GM19468 (cell line): ENCODE data around the gene CAMTA1.

Experiments
- ATAC-seq: cut with Tn5 transposase; IDR thresholded peaks from one replicate; pipeline ENCODE4 v1.9.1; 2021; ENCODE audit warnings: mild to moderate bottlenecking, moderate library complexity, moderate number of reproducible peaks; ENCODE audit not compliant: unreplicated experiment; ENCODE audit errors: extremely low read depth

The CAMTA1 gene

DNA sequence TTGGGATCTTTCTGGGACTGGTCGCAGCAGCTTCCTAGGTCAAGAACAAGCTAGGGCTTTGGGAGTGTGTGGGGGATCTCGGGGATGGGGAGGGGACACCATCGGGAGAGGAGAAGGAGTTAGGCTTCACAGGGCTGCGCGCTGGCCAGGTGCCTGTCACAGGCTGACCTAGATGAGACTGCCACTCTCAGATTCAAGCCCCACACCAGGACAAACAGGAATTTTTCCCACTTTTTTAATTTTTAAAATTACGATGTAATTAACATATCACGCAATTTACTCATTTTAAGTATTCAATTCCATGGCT is 180.6 kb downstream of the CAMTA1 start:
- no peak for ATAC-seq

DNA sequence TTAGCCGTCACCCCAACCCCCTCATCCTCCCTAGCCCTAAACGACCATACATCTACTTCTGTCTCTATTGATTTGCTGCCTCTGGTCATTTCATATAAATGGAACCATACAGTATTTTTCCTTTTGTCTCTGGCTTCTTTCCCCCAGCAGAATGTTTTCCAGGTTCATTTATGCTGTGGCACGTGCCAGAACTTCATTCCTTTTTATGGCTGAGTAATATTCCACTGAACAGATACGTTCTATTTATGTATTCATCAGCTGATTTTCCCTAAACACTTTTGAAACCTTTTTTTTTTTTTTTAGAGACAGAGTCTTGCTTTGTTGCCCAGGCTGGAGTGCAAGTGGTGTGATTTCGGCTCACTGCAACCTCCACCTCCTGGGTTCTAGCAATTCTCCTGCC is 181.1 kb downstream of the CAMTA1 start:
- no peak for ATAC-seq

DNA sequence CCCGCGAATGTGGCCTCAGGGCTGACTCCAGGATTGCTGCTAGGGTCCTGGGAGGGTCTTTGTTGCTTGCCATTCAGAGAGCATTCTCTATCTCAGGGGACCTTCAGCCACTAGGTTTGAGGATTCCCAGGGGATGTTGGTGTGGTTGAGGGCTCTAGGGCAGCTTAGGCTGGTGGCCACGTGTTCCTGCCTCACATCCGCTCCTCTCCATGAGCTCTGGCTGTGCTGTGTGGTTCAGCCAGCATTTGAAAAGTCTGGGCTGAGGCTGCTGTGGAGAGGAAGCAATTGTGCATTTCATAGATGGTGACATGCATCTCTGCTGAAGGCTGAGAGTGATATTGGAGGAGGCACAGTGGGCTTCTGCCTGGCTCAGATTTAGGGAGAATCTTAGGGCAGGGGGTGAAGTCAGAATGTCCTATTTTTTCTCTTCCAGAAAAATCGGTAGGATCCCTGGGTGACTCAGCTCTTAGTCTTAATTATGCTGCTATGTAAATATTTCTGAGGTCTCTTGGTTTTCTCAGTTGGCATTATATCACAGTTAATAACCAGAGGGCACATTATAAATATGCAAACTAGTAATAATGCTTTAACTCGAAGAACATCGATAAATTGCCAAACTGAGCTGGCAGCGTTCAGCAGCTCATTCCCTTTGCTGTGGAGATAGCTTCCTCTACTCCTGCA is 182.3 kb downstream of the CAMTA1 start:
- no peak for ATAC-seq

DNA sequence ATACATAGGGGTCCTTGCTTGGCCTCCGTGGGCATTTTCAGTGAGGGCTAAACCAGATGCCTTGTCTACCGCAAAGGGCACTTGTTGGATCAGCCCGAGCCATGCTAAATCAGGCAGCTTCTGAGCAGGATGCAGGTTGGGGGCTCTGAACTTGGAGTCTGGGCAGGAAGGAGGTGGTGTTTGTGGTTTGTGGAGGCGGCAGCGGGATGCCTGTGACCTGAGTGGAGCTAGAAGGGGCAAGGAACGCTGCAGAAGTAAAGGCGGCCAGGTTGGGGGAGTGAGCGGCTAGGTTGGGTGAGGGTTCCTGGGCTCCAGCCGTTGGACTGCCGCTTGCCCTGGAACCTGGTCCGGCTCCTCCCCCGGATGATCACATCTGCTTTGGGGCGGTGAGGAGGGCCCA is 183.9 kb downstream of the CAMTA1 start:
- no peak for ATAC-seq

DNA sequence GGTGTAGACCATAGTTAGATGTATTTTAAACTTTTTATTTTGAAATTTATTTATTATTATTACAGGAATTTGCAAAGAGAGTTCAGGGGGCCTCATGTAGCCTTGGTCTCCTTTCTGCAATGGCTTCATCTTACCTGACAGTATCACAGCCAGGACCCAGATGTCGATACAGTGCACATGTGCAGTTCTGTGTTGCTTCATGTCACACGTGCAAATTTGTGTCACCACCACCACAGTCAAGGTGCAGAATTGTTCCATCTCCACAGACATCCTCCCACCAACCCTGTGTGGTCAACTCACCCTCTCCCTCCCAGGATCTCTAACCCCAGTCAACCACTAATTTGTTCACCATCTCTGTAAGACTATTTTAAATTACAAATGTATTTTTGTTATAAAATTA is 184.5 kb downstream of the CAMTA1 start:
- ATAC-seq, result no peak

DNA sequence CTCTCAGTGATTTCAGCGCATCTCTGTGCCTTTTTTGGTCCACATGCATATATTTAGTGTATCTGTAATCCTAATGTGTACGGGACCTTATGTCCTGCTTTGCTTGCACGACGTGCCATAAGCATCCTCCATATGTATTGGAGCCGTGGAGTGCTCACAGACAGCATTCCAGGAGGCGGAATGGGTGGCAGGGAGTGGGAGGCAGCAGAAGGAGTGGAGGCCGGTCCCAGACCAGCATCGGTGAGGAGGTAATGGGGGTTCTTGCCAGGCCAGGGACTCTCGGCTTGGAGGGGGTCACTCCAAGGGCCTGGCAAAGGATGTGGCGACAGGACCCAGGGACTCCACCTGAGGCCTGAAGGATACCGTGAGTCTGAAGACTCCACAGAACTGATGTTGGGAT is 185.0 kb downstream of the CAMTA1 start:
- no peak for ATAC-seq

DNA sequence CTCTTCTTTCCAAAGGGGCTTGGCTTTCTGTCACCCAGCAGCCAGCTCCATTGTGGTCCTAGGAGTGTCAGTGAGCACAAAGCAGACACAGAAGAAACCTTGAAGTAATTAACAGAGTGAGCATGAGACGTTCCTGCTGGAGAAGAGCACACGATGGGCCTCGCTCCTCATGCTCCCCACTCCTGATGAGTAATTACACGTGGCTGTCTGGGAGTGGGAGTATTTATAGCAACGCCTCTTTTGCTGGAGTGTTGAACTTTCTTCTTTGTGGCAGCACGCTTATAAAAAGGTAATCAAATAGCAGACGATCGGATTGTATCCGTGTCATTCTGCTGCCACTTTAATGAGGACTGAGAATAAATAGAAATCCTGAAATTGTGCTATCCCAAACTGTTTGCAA is 185.8 kb downstream of the CAMTA1 start:
- no peak for ATAC-seq

DNA sequence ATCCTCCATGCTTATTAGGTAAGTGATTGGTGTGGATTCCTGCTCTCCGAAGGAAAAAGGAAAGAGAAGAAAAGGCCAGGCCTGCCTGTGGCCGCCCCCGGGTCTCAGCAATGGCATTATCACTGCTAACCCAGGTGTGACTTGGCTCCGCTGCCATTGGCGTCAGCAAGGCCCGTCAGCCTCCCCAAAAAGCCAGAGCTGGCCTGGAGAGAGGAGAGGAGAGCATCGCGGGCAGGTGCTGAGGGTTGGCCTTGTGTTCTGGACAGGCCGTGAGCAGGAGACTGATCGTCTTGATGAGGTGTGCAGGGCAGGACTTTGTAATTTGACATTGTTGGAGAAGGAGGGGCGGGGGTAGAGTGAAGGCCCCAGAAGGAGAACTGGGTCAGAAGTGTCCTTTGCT is 186.4 kb downstream of the CAMTA1 start:
- ATAC-seq, result no peak

DNA sequence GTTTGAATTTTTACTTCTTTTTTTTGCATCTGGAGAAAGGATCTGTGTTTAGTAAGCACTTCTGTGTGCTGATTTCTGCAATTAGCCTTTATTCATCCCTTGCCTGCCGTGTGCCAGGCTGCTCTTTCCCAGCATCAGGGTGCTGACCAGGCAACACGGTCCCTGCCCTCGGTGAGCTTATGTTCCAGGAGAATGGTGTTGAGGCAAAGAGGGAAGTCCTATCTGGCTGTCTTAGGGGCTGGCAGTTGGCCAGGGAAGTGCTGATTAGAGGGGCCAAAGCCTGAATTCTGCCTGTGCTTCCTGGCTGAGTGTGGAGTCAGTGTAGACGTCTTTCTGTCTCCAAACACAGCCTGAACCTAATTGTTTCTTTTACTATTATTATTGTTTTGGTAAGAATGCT is 187.1 kb downstream of the CAMTA1 start:
- no peak for ATAC-seq

DNA sequence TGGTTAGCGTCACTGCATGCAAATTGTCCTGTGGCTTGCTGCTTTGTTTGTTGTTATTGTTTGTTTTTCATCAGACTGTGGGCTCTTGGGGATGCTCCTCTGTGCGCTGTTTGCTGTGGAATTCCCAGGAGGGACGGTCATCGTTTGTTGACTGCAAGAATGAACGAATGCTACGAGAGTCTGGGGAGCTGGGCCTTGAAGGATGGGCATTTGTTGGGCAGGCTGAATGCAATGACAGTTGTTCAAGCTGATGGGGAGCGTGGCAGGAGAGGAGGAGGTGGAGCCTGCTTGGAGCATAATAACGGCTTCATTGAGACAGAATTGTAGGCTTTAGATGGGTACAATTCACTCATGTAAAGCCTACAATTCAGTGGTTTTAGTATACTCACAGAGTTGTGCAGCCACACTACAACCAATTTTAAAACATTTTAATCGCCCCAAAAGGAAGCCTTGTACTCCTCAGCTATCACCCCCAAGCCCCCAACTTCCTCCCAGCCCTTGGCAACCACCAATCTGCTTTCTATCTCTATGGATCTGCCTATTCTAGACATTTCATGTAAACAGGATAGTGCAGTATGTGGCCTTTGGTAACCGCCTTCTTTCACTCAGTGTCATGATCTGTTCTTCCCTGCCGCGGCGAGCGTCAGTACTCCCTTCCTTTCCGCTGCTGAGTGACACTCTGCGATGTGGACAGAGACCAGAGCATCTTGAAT is 190.2 kb downstream of the CAMTA1 start:
- ATAC-seq, result no peak

DNA sequence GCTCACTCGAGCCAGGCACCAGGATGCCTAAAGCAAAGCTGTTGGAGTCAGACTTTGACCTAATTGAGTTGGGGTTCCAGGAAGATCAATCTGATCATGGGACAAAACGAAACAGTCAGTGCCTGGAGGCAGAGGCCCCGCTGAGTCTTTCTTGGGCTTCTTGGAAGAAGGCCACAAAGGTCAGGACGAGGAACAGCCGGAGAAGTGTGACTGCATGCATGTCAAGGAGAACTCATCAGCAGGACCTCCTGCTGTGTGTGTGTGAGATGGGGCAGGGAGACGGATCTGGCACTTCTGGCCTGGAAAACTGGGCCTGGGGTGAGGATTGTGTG is 190.8 kb downstream of the CAMTA1 start:
- ATAC-seq, result no peak

DNA sequence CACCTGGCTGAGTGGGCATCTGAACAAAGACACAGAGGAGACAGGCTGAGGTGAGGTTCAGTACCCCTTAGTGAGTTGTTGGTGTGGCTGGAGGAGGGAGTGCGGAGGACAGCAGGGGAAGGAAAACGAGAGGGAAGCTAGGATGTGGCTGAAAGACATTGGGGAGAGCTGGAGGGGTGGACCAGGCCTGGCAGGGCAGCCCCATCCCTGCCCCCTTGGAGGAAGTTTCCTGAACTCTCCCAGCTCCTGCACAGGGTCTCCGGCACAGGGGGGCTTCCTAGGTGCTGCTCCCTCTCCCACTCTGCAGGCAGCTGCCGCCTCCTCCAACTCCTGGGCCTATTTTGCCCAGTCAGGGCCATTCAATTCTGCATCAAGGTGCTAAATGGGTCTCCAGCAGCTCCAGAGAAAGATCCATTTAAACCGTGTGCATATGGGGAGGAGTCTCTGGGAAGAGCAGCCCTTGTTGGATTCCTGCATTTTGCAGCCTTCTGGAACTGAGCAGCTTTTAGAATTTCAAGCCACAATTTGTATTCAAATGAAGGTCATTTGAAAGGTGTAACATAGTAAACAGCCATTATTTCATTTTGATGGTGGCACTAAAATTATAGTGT is 193.9 kb downstream of the CAMTA1 start:
- no peak for ATAC-seq

DNA sequence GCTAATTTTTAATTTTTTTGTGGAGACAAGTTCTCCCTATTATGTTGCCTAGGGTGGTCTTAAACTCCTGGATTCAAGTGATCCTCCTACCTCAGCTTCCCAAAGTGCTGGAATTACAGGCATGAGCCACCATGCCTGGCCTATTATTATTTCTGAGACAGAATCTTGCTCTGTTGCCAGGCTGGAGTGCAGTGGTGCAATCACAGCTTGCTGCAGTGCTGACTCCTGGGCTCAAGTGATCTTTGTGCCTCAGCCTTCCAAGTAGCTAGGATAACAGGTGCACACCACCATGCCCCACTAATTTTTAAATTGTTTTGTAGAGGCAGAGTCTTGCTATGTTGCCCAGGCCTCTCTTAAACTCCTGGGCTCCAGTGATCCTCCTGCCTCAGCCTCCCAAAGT is 196.3 kb downstream of the CAMTA1 start:
- no peak for ATAC-seq

DNA sequence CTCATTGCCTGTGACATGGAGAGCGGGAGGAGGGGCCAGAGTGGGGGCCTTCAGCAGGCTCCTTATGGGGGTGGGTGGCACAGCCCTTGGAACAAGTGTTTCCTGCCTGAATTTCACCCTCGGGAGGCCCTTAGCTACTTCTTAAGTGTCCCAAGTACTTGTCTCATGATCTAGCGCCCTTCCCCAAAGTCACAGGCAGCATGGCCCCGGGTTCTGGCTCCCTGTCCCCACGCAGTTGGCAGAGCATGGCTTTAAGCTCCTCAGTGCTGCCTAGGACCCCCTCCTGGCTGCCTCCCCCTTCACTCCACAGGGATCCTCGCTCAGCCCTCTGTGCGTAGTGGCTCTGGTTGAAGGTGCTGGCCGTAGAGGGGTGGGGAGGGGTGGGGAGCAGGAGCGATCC is 197.2 kb downstream of the CAMTA1 start:
- no peak for ATAC-seq

DNA sequence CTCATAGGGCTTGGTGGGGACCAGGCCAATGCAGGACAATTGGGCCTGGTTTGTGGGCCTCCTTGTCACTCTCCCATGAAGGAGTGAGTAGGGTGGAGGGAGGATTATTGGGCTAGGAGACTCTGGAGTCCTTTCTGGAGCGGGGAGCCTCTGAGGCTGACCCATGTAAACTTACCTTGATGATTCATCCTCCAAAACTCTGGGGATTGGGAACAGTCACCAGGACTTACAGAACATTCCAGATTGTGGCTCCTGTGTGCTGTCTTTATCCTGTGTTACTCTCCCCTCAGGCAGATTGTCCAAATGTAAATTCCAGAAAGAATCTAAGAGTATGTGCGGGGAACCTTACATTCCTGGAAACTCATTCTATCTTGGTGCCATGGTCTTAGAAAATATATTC is 197.6 kb downstream of the CAMTA1 start:
- no peak for ATAC-seq

DNA sequence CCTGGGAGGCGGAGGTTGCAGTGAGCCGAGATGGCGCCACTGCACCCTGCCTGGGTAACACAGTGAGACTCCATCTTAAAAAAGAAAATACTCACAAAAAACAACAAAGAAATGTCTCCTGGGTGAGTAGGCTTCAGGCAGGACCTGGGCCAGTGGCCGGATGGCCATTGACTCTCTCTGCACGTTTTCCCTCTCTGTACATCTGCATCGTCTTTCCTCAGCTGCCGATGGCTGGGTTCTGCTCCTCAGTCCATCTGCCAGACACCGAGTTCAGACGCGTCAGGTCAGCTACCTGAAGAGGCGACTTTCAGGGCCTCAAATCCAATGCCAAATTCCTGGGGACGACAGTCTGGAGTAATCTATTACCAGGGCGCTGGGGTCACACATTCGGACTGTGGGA is 199.3 kb downstream of the CAMTA1 start:
- ATAC-seq, result no peak

DNA sequence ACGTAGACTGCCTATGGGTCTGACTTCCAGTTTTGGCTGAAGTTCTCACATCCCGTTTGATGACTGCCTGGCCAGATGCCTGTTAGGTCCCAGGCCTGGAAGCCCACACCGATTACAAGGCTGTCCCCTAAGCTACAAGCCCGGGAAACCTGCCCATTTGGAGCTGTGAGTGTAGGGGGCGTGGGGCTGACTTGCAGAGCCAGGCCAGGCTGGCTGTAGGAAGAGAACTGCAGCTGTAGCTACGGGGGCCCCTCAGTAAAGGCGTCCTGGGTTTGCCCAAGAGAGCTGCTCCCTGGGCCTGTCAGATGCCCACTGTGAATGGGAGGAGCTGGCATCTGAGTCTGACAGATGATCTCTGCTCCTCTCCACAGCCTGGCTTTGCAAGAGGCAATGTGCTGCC is 199.7 kb downstream of the CAMTA1 start:
- no peak for ATAC-seq

DNA sequence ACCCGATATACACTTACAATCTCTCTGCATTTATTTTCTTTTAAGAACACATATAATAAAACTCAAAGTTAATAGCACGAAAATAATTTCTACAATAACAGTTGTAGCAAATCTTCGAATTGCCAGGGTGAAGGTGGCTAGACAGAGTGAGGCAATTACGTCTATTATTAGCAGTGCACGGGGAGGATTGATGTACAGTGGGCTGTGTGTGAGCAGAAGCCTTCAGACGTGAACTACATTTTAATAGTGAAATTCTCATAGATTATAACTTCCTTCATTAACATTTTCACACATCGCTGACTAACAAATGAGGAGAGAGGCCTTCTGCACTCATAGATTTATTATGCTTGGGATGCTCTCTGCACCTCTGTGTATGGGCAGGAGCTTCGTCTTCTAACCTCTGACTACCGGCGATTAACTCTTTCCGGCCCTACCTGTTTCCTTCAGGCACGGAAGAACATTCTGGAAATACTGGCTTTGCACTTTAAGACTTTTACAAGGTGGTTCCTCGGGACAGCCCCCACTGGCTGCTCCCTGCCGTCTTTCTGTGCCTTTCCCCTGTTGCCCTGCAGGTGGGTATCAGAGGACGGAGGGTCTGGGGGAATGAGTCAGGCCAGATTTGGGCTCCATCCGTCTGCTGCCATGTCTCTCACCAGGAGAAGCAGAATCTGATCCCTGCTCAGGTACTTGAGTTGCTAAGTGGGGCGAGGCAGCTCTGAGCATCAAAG is 200.5 kb downstream of the CAMTA1 start:
- no peak for ATAC-seq

DNA sequence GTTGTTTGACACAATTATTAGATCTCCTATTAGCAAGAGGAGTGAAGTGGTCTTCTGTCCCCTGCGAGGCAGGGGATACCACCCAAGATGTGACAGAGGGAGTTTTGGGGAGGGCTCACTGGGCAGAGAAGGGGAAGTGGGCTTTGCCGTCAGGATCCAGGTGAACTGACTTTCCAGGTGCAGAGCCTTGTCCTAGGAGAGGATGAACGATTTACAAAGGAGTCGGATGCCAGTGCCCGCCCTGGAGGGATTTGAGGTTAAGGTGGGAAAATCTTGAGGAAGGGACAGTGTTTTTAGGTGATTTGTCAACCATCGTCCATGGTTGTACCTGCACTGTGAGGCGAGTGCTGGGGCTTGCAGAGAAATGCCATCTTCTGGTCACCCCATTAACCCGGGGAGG is 201.0 kb downstream of the CAMTA1 start:
- ATAC-seq, result no peak

DNA sequence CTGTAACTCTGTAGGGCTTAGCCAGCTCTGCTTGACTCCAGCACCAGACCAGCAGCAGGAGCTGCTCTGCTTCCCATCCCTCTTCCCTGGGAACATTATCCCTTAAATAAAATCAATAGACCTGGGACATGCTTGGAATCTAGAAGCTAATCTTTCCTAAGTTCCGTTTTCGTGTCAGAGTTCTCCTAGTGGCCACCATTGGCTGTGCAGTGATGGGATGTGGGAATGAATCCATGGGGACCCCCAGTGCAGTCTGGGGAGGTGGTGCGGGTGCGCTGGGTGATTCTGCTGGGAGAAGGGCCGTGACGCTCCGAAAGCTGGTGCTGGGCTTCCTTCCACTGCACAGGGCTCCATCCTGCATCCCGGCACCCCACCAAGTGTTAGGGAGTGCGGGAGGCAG is 202.7 kb downstream of the CAMTA1 start:
- ATAC-seq, result no peak

DNA sequence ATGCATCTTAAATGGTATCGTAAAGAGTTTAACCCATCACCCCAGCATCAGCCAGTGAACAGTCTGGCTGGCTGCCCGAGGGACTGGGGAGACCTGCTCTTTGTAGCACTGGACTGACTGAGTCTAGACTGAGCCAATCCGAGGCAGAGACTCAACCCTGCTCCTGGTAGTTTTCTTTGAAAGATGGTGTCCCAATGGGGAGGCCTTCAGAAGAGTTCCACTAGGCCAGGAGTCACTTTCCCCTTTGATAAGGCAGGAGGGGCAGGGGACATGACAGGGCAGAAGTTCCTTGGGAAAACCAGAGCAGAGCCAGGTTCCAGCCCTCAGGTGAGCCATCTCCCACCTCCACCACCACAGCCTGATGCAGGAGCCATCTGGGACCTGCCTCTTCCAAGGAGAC is 203.5 kb downstream of the CAMTA1 start:
- ATAC-seq, result no peak
